ENCODE results near the gene C1QTNF6.

GRCh38 chr22:37151401-37151800 is 36.6 kb downstream of the C1QTNF6 start:
- TF ChIP-seq TAF1 (IDR thresholded peaks at IDR 0.05; ENCODE audit: low read depth): no peak
- no peak for TF ChIP-seq EP300 (conservative IDR thresholded peaks at IDR 0.05; ENCODE audit: poor library complexity, severe bottlenecking)
- TF ChIP-seq EZH2 (IDR thresholded peaks at IDR 0.05; ENCODE audit: borderline replicate concordance, insufficient read depth, low read length, poor library complexity, severe bottlenecking): no peak
- no peak for TF ChIP-seq CTCF (IDR thresholded peaks at IDR 0.05; ENCODE audit: poor library complexity, severe bottlenecking)

Measured in neural cell (in vitro differentiated cells).